Measurements from ENCODE around the gene TRMT10B.

DNA sequence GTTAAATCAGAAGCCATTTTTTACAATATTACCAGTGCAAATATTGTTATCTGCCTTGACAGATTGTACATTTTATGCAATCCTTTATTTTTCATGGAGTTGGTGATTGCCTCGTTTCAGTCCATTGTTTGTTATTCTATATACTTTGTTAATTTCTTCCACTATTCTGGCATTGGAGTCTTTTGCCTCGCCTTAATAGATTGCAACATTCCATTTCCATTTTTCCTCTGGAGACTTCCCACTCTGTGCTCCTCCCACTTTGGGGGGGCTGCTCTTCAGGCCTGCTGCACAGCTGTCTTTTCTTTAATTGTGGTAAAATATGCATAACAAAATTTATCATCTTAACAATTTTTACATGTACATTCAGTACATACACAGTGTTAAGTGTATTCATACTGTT lies 42.6 kb downstream of the TRMT10B start:
- TF ChIP-seq, protein P1, sequence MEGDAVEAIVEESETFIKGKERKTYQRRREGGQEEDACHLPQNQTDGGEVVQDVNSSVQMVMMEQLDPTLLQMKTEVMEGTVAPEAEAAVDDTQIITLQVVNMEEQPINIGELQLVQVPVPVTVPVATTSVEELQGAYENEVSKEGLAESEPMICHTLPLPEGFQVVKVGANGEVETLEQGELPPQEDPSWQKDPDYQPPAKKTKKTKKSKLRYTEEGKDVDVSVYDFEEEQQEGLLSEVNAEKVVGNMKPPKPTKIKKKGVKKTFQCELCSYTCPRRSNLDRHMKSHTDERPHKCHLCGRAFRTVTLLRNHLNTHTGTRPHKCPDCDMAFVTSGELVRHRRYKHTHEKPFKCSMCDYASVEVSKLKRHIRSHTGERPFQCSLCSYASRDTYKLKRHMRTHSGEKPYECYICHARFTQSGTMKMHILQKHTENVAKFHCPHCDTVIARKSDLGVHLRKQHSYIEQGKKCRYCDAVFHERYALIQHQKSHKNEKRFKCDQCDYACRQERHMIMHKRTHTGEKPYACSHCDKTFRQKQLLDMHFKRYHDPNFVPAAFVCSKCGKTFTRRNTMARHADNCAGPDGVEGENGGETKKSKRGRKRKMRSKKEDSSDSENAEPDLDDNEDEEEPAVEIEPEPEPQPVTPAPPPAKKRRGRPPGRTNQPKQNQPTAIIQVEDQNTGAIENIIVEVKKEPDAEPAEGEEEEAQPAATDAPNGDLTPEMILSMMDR (IDR thresholded peaks at IDR 0.05; ENCODE audit: low read depth, low read length, poor library complexity, severe bottlenecking) = no peak
- TF ChIP-seq EZH2phosphoT487 (IDR thresholded peaks at IDR 0.05; ENCODE audit: borderline replicate concordance, low read length) = no peak
